GM18511 (cell line): ENCODE results near the gene HS3ST4.

Experiments
- ATAC-seq: cut with Tn5 transposase; IDR thresholded peaks from one replicate; pipeline ENCODE4 v1.9.1; 2021; ENCODE audit warnings: mild to moderate bottlenecking, moderate library complexity; ENCODE audit not compliant: unreplicated experiment

Gene HS3ST4

GRCh38 chr16:25691519-25692091 lies at the start of gene HS3ST4:
TSS of gene HS3ST4 (plus strand) at chr16:25691959.
- no peak for ATAC-seq

GRCh38 chr16:25643633-25644032 lies 48.1 kb upstream of the HS3ST4 start:
- no peak for ATAC-seq

- ATAC-seq: no peak
Observed at GRCh38 chr16:25656639-25657038, 35.1 kb upstream of the HS3ST4 start.

GRCh38 chr16:25676820-25677219 lies 14.9 kb upstream of the HS3ST4 start:
- ATAC-seq: no peak

GRCh38 chr16:25679511-25679910 lies 12.2 kb upstream of the HS3ST4 start:
- ATAC-seq: no peak

GRCh38 chr16:25689137-25689836 lies 2.5 kb upstream of the HS3ST4 start:
- no peak for ATAC-seq

- ATAC-seq: no peak
Observed at GRCh38 chr16:25690552-25691143, 1.1 kb upstream of the HS3ST4 start.

GRCh38 chr16:25692351-25692741 lies 587 bp downstream of the HS3ST4 start:
- no peak for ATAC-seq

- no peak for ATAC-seq
Observed at GRCh38 chr16:25692742-25693508, 1.2 kb downstream of the HS3ST4 start.

GRCh38 chr16:25693631-25694030 lies 1.9 kb downstream of the HS3ST4 start:
- no peak for ATAC-seq

- no peak for ATAC-seq
Observed at GRCh38 chr16:25699069-25699468, 7.3 kb downstream of the HS3ST4 start.

- no peak for ATAC-seq
Observed at GRCh38 chr16:25700547-25700946, 8.8 kb downstream of the HS3ST4 start.

GRCh38 chr16:25707553-25707952 lies 15.8 kb downstream of the HS3ST4 start:
- no peak for ATAC-seq

GRCh38 chr16:25707982-25708583 lies 16.3 kb downstream of the HS3ST4 start:
- ATAC-seq: no peak

- no peak for ATAC-seq
Observed at GRCh38 chr16:25709213-25709612, 17.5 kb downstream of the HS3ST4 start.

- ATAC-seq: no peak
Observed at GRCh38 chr16:25713785-25714570, 22.2 kb downstream of the HS3ST4 start.

GRCh38 chr16:25716186-25716585 lies 24.4 kb downstream of the HS3ST4 start:
- ATAC-seq: no peak

- ATAC-seq: no peak
Observed at GRCh38 chr16:25721439-25721838, 29.7 kb downstream of the HS3ST4 start.

GRCh38 chr16:25726430-25727098 lies 34.8 kb downstream of the HS3ST4 start:
- no peak for ATAC-seq
